WTC11 (cell line): ENCODE results near the gene ZNF354C.

Experiments
- ATF6 ChIP-seq: sonication (generic); formaldehyde crosslinking; IDR thresholded peaks from 2 replicates; pipeline ENCODE4 v1.8.1; 2023; ENCODE audit warnings: mild to moderate bottlenecking, missing genetic modification reagents
- FOXJ3 ChIP-seq: sonication (generic); formaldehyde crosslinking; IDR thresholded peaks from 2 replicates; pipeline ENCODE4 v1.9.0; 2021; ENCODE audit warnings: missing genetic modification reagents, mild to moderate bottlenecking, borderline replicate concordance
- IRF2 ChIP-seq: sonication (generic); formaldehyde crosslinking; IDR thresholded peaks from 2 replicates; pipeline ENCODE4 v1.8.0; 2022; ENCODE audit warnings: low read depth, missing genetic modification reagents, borderline replicate concordance
- JUN ChIP-seq: sonication (generic); formaldehyde crosslinking; IDR thresholded peaks from 2 replicates; pipeline ENCODE4 v1.8.0; 2023; ENCODE audit warnings: mild to moderate bottlenecking, missing genetic modification reagents
- KAT7 ChIP-seq: sonication (generic); formaldehyde crosslinking; IDR thresholded peaks from 2 replicates; pipeline ENCODE4 v1.8.1; 2023; ENCODE audit warnings: missing genetic modification reagents, mild to moderate bottlenecking, borderline replicate concordance
- NR3C1 ChIP-seq: sonication (generic); formaldehyde crosslinking; conservative IDR thresholded peaks from 2 replicates; pipeline ENCODE4 v1.8.1; 2023; ENCODE audit warnings: low read depth, mild to moderate bottlenecking, missing genetic modification reagents
- SP1 ChIP-seq: sonication (generic); formaldehyde crosslinking; conservative IDR thresholded peaks from 2 replicates; pipeline ENCODE4 v1.8.1; 2022; ENCODE audit warnings: missing genetic modification reagents
- ZNF317 ChIP-seq: sonication (generic); formaldehyde crosslinking; IDR thresholded peaks from 2 replicates; pipeline ENCODE4 v1.8.1; 2023; ENCODE audit warnings: low read depth, mild to moderate bottlenecking, moderate library complexity, missing genetic modification reagents, borderline replicate concordance
- TF ChIP-seq, protein P1 (sequence below): fragments of 200-600 bp; IDR thresholded peaks from 2 replicates; pipeline ENCODE4 v1.8.0; 2022; ENCODE audit warnings: antibody characterized with exemption
- TF ChIP-seq, protein P2 (sequence below): sonication (generic); formaldehyde crosslinking; IDR thresholded peaks from 2 replicates; pipeline ENCODE4 v1.8.0; 2022; ENCODE audit warnings: mild to moderate bottlenecking, missing genetic modification reagents
- TF ChIP-seq, protein P3 (sequence below): sonication (generic); formaldehyde crosslinking; conservative IDR thresholded peaks from 2 replicates; pipeline ENCODE4 v1.8.1; 2023; ENCODE audit warnings: mild to moderate bottlenecking, low read depth, missing genetic modification reagents, moderate library complexity
- TF ChIP-seq, protein P4 (sequence below): sonication (generic); formaldehyde crosslinking; IDR thresholded peaks from 2 replicates; pipeline ENCODE4 v1.8.0; 2022; ENCODE audit warnings: missing genetic modification reagents

DNA sequence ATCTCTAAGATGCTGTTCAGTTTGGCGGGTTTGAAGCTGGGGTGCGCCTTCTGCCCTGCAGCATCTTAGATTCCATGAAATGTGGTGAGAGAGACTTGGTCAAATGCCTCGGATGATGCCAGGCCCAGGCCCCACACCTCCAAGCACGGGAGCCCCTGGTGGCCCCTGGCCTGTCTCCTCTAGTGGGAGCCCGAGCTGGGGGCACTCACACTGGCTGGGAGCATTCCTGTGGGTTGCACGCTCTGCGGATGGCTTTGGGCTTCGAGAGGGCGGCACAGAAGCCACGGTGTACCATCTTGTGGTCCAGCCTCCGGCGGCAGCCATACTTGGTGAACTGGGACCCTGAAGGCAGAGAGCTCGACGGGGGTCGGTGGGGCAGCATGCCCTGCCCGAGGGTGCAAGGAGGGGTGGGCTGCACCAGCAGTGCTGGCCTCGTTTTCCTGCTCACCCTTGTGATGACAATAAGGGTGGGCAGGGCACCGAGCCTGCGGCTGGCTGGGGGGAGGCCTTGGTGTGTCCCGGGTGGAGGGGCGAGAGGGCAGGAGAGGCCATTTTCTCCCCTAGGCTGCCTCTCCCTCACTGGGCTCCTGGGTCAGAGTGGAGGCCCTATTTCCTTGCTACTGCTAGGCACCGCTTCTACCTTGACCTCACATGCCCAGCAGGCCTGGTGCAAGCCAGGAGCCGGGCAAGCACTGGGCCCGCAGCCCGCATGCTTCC is 65.8 kb downstream of the ZNF354C start:
- TF ChIP-seq NR3C1 (CRISPR knock-in tag) (no peak), IRF2 (CRISPR knock-in tag) (no peak), FOXJ3 (CRISPR knock-in tag) (no peak), KAT7 (CRISPR knock-in tag) (no peak), JUN (no peak), ZNF317 (CRISPR knock-in tag) (no peak), ATF6 (no peak), SP1 (CRISPR knock-in tag) (no peak)
- TF ChIP-seq, protein P1, sequence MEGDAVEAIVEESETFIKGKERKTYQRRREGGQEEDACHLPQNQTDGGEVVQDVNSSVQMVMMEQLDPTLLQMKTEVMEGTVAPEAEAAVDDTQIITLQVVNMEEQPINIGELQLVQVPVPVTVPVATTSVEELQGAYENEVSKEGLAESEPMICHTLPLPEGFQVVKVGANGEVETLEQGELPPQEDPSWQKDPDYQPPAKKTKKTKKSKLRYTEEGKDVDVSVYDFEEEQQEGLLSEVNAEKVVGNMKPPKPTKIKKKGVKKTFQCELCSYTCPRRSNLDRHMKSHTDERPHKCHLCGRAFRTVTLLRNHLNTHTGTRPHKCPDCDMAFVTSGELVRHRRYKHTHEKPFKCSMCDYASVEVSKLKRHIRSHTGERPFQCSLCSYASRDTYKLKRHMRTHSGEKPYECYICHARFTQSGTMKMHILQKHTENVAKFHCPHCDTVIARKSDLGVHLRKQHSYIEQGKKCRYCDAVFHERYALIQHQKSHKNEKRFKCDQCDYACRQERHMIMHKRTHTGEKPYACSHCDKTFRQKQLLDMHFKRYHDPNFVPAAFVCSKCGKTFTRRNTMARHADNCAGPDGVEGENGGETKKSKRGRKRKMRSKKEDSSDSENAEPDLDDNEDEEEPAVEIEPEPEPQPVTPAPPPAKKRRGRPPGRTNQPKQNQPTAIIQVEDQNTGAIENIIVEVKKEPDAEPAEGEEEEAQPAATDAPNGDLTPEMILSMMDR = no peak
- TF ChIP-seq, protein P2, sequence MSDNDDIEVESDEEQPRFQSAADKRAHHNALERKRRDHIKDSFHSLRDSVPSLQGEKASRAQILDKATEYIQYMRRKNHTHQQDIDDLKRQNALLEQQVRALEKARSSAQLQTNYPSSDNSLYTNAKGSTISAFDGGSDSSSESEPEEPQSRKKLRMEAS = no peak
- TF ChIP-seq, protein P3, sequence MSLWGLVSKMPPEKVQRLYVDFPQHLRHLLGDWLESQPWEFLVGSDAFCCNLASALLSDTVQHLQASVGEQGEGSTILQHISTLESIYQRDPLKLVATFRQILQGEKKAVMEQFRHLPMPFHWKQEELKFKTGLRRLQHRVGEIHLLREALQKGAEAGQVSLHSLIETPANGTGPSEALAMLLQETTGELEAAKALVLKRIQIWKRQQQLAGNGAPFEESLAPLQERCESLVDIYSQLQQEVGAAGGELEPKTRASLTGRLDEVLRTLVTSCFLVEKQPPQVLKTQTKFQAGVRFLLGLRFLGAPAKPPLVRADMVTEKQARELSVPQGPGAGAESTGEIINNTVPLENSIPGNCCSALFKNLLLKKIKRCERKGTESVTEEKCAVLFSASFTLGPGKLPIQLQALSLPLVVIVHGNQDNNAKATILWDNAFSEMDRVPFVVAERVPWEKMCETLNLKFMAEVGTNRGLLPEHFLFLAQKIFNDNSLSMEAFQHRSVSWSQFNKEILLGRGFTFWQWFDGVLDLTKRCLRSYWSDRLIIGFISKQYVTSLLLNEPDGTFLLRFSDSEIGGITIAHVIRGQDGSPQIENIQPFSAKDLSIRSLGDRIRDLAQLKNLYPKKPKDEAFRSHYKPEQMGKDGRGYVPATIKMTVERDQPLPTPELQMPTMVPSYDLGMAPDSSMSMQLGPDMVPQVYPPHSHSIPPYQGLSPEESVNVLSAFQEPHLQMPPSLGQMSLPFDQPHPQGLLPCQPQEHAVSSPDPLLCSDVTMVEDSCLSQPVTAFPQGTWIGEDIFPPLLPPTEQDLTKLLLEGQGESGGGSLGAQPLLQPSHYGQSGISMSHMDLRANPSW (CRISPR knock-in tag) = no peak
- TF ChIP-seq, protein P4, sequence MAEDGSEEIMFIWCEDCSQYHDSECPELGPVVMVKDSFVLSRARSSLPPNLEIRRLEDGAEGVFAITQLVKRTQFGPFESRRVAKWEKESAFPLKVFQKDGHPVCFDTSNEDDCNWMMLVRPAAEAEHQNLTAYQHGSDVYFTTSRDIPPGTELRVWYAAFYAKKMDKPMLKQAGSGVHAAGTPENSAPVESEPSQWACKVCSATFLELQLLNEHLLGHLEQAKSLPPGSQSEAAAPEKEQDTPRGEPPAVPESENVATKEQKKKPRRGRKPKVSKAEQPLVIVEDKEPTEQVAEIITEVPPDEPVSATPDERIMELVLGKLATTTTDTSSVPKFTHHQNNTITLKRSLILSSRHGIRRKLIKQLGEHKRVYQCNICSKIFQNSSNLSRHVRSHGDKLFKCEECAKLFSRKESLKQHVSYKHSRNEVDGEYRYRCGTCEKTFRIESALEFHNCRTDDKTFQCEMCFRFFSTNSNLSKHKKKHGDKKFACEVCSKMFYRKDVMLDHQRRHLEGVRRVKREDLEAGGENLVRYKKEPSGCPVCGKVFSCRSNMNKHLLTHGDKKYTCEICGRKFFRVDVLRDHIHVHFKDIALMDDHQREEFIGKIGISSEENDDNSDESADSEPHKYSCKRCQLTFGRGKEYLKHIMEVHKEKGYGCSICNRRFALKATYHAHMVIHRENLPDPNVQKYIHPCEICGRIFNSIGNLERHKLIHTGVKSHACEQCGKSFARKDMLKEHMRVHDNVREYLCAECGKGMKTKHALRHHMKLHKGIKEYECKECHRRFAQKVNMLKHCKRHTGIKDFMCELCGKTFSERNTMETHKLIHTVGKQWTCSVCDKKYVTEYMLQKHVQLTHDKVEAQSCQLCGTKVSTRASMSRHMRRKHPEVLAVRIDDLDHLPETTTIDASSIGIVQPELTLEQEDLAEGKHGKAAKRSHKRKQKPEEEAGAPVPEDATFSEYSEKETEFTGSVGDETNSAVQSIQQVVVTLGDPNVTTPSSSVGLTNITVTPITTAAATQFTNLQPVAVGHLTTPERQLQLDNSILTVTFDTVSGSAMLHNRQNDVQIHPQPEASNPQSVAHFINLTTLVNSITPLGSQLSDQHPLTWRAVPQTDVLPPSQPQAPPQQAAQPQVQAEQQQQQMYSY = no peak
